Panc1 (cell line): ENCODE measurements around the gene SLC27A1.

ENCODE experiments used
- POLR2AphosphoS5 ChIP-seq: IDR thresholded peaks from 2 replicates; pipeline ENCODE4 v1.6.1; 2012; ENCODE audit warnings: mild to moderate bottlenecking, low read depth, low read length, moderate library complexity
- TF ChIP-seq, protein P1 (sequence below): fragments of 450-650 bp; IDR thresholded peaks from 2 replicates; pipeline ENCODE4 v1.5.1; 2017; ENCODE audit warnings: mild to moderate bottlenecking

DNA sequence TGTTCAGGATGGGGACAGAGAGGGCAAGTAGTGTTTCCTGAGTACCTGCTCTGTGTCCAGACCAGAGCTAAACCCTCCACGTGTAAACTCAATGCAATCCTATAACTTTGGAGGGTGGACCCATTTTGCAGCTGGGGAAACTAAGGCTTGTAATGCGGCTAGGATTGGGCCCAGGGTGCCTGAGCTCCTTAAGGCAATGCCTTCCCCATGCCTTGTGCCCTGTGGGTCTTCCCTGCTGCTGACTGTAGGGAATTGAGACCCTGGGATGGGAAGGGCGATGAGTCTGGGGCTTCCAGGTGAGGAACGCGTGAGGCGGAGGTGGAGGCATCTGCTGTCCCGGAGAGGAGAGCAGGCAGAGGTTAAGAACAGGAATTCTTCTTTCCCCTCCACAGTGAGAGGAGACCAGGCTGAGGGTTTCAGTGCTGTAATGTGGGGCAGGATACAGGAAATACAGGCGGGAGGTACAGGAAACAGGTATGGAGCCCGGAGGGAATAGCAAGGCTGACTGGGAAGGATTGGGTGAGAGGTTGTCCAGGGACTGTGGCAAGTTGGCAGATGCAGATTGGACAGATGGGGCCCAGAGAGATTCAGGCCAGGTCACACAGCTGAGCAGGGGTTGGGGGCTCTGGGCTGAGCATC lies 19.2 kb downstream of the SLC27A1 start:
- TF ChIP-seq, protein P1, sequence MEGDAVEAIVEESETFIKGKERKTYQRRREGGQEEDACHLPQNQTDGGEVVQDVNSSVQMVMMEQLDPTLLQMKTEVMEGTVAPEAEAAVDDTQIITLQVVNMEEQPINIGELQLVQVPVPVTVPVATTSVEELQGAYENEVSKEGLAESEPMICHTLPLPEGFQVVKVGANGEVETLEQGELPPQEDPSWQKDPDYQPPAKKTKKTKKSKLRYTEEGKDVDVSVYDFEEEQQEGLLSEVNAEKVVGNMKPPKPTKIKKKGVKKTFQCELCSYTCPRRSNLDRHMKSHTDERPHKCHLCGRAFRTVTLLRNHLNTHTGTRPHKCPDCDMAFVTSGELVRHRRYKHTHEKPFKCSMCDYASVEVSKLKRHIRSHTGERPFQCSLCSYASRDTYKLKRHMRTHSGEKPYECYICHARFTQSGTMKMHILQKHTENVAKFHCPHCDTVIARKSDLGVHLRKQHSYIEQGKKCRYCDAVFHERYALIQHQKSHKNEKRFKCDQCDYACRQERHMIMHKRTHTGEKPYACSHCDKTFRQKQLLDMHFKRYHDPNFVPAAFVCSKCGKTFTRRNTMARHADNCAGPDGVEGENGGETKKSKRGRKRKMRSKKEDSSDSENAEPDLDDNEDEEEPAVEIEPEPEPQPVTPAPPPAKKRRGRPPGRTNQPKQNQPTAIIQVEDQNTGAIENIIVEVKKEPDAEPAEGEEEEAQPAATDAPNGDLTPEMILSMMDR, result no peak
- TF ChIP-seq POLR2AphosphoS5, result no peak
